ENCODE measurements around the gene ZNF512.
"Not testable (repeated sequence)": the region's sequence is repeated elsewhere in the genome, so short reads cannot be mapped to it uniquely, and the experiment has no call there.

Gene ZNF512

GRCh38 chr2:27539649-27540048 is 43.2 kb upstream of the ZNF512 start:
- not testable (repeated sequence) for DNase-seq (ENCODE audit: low spot score); H2AFZ ChIP-seq (ENCODE audit: low read length); H3K9me3 ChIP-seq (replicated peaks in 1 of 2; ENCODE audit: control insufficient read depth in 2 of 2, insufficient read depth in 1 of 2, low read depth in 1 of 2, low read length in 2 of 2); H3K4me2 ChIP-seq (ENCODE audit: insufficient read depth, low read length, poor library complexity, severe bottlenecking); H3K4ac ChIP-seq (ENCODE audit: low read length); H4K91ac ChIP-seq (ENCODE audit: low read depth, low read length, poor library complexity); H3K9ac ChIP-seq (ENCODE audit: low read depth, low read length, poor library complexity); H2BK12ac ChIP-seq (ENCODE audit: low read length); H3K18ac ChIP-seq (ENCODE audit: low read length); H3K4me3 ChIP-seq (ENCODE audit: low read length in 2 of 2); H3K36me3 ChIP-seq (replicated peaks in 1 of 2; ENCODE audit: control insufficient read depth in 2 of 2, insufficient read depth in 2 of 2, low read length in 2 of 2); H3K27ac ChIP-seq (replicated peaks; ENCODE audit: low read length); H2BK15ac ChIP-seq (ENCODE audit: low read length); H2BK5ac ChIP-seq (ENCODE audit: low read length); H3K79me1 ChIP-seq (ENCODE audit: low read depth, low read length); H3K23ac ChIP-seq (ENCODE audit: low read depth, low read length, poor library complexity); H2BK120ac ChIP-seq (ENCODE audit: low read depth, low read length); H4K8ac ChIP-seq (ENCODE audit: low read depth, low read length); H3K14ac ChIP-seq (ENCODE audit: low read length); H3K4me1 ChIP-seq (ENCODE audit: control insufficient read depth in 2 of 2, insufficient read depth in 1 of 2, low read depth in 1 of 2, low read length in 2 of 2); H2AK5ac ChIP-seq (ENCODE audit: low read depth, low read length)
- H3K27me3 ChIP-seq (ENCODE audit: control insufficient read depth in 3 of 3, insufficient read depth in 3 of 3, low read depth in 1 of 3, low read length in 3 of 3) = peaks cover 0 to 23% (median 0%) of the 10 kb centered on the region in 3 experiments
- WGBS, 2 donors (ENCODE audit: extremely low coverage in 2 of 2, insufficient read length in 2 of 2, insufficient replicate concordance in 1 of 2) = no CpG with 5 or more reads among the region's 35 CpGs

GRCh38 chr2:27544143-27544821 is 38.6 kb upstream of the ZNF512 start:
- Histone ChIP-seq H3K27me3 (ENCODE audit: control insufficient read depth in 3 of 3, insufficient read depth in 3 of 3, low read depth in 1 of 3, low read length in 3 of 3) (peaks cover 0 to 9% (median 0%) of the 10 kb centered on the region in 3 experiments), H3K14ac (ENCODE audit: low read length) (peak overlapping the region; percentile 21), H2BK120ac (ENCODE audit: low read depth, low read length) (no peak overlapping the region), H3K23ac (ENCODE audit: low read depth, low read length, poor library complexity) (no peak overlapping the region), H2BK12ac (ENCODE audit: low read length) (no peak overlapping the region), H2AK5ac (ENCODE audit: low read depth, low read length) (no peak overlapping the region), H3K4ac (ENCODE audit: low read length) (no peak overlapping the region), H4K8ac (ENCODE audit: low read depth, low read length) (no peak overlapping the region), H3K36me3 (replicated peaks in 1 of 2; ENCODE audit: control insufficient read depth in 2 of 2, insufficient read depth in 2 of 2, low read length in 2 of 2) (no peaks in the 10 kb centered on the region), H3K4me3 (ENCODE audit: low read length in 2 of 2) (no peak overlapping the region), H3K27ac (replicated peaks; ENCODE audit: low read length) (no peak overlapping the region), H3K9me3 (replicated peaks in 1 of 2; ENCODE audit: control insufficient read depth in 2 of 2, insufficient read depth in 1 of 2, low read depth in 1 of 2, low read length in 2 of 2) (peaks cover 0 to 2% of the 10 kb centered on the region in 2 donors), H3K4me1 (ENCODE audit: control insufficient read depth in 2 of 2, insufficient read depth in 1 of 2, low read depth in 1 of 2, low read length in 2 of 2) (no peaks in the 10 kb centered on the region), H4K91ac (ENCODE audit: low read depth, low read length, poor library complexity) (no peak overlapping the region), H3K18ac (ENCODE audit: low read length) (no peak overlapping the region), H3K9ac (ENCODE audit: low read depth, low read length, poor library complexity) (no peak overlapping the region), H2AFZ (ENCODE audit: low read length) (no peak overlapping the region), H2BK15ac (ENCODE audit: low read length) (no peak overlapping the region), H3K79me1 (ENCODE audit: low read depth, low read length) (no peaks in the 10 kb centered on the region), H3K4me2 (ENCODE audit: insufficient read depth, low read length, poor library complexity, severe bottlenecking) (no peak overlapping the region), H2BK5ac (ENCODE audit: low read length) (no peak overlapping the region)
- no CpG with 5 or more reads among the region's 6 CpGs for WGBS, 2 donors (ENCODE audit: extremely low coverage in 2 of 2, insufficient read length in 2 of 2, insufficient replicate concordance in 1 of 2)
- no peak for DNase-seq (ENCODE audit: low spot score)

- no peak overlapping the region for H2BK12ac ChIP-seq (ENCODE audit: low read length)
- no peak overlapping the region for H2BK5ac ChIP-seq (ENCODE audit: low read length)
- no peak overlapping the region for H2AK5ac ChIP-seq (ENCODE audit: low read depth, low read length)
- H2BK15ac ChIP-seq (ENCODE audit: low read length) = no peak overlapping the region
- no peak overlapping the region for H3K23ac ChIP-seq (ENCODE audit: low read depth, low read length, poor library complexity)
- H3K4me2 ChIP-seq (ENCODE audit: insufficient read depth, low read length, poor library complexity, severe bottlenecking) = no peak overlapping the region
- H3K9ac ChIP-seq (ENCODE audit: low read depth, low read length, poor library complexity) = no peak overlapping the region
- H3K4ac ChIP-seq (ENCODE audit: low read length) = no peak overlapping the region
- H3K4me1 ChIP-seq (ENCODE audit: control insufficient read depth in 2 of 2, insufficient read depth in 1 of 2, low read depth in 1 of 2, low read length in 2 of 2) = no peaks in the 10 kb centered on the region
- no peaks in the 10 kb centered on the region for H3K79me1 ChIP-seq (ENCODE audit: low read depth, low read length)
- H3K18ac ChIP-seq (ENCODE audit: low read length) = no peak overlapping the region
- H2AFZ ChIP-seq (ENCODE audit: low read length) = no peak overlapping the region
- no peak overlapping the region for H3K27ac ChIP-seq (replicated peaks; ENCODE audit: low read length)
- no peak overlapping the region for H3K4me3 ChIP-seq (ENCODE audit: low read length in 2 of 2)
- no peaks in the 10 kb centered on the region for H3K36me3 ChIP-seq (replicated peaks in 1 of 2; ENCODE audit: control insufficient read depth in 2 of 2, insufficient read depth in 2 of 2, low read length in 2 of 2)
- no peak overlapping the region for H4K8ac ChIP-seq (ENCODE audit: low read depth, low read length)
- peaks cover 0 to 2% of the 10 kb centered on the region in 2 donors for H3K9me3 ChIP-seq (replicated peaks in 1 of 2; ENCODE audit: control insufficient read depth in 2 of 2, insufficient read depth in 1 of 2, low read depth in 1 of 2, low read length in 2 of 2)
- no peak for DNase-seq (ENCODE audit: low spot score)
- no peak overlapping the region for H2BK120ac ChIP-seq (ENCODE audit: low read depth, low read length)
- no CpG with 5 or more reads among the region's 5 CpGs for WGBS, 2 donors (ENCODE audit: extremely low coverage in 2 of 2, insufficient read length in 2 of 2, insufficient replicate concordance in 1 of 2)
- no peak overlapping the region for H4K91ac ChIP-seq (ENCODE audit: low read depth, low read length, poor library complexity)
- no peak overlapping the region for H3K14ac ChIP-seq (ENCODE audit: low read length)
- H3K27me3 ChIP-seq (ENCODE audit: control insufficient read depth in 3 of 3, insufficient read depth in 3 of 3, low read depth in 1 of 3, low read length in 3 of 3) = peaks cover 0 to 9% (median 0%) of the 10 kb centered on the region in 3 experiments
These were observed 37.3 kb upstream of the ZNF512 start for GRCh38 chr2:27545348-27546141.

- Histone ChIP-seq H3K27me3 (ENCODE audit: control insufficient read depth in 3 of 3, insufficient read depth in 3 of 3, low read depth in 1 of 3, low read length in 3 of 3) (no peaks in the 10 kb centered on the region), H3K4me1 (ENCODE audit: control insufficient read depth in 2 of 2, insufficient read depth in 1 of 2, low read depth in 1 of 2, low read length in 2 of 2) (no peaks in the 10 kb centered on the region), H2BK5ac (ENCODE audit: low read length) (no peak overlapping the region), H3K79me1 (ENCODE audit: low read depth, low read length) (no peaks in the 10 kb centered on the region), H2BK15ac (ENCODE audit: low read length) (no peak overlapping the region), H3K27ac (replicated peaks; ENCODE audit: low read length) (no peak overlapping the region), H3K18ac (ENCODE audit: low read length) (no peak overlapping the region), H3K4me2 (ENCODE audit: insufficient read depth, low read length, poor library complexity, severe bottlenecking) (no peak overlapping the region), H3K14ac (ENCODE audit: low read length) (no peak overlapping the region), H4K91ac (ENCODE audit: low read depth, low read length, poor library complexity) (no peak overlapping the region), H3K9ac (ENCODE audit: low read depth, low read length, poor library complexity) (no peak overlapping the region), H3K4ac (ENCODE audit: low read length) (no peak overlapping the region), H3K9me3 (replicated peaks in 1 of 2; ENCODE audit: control insufficient read depth in 2 of 2, insufficient read depth in 1 of 2, low read depth in 1 of 2, low read length in 2 of 2) (no peaks in the 10 kb centered on the region), H3K4me3 (ENCODE audit: low read length in 2 of 2) (no peak overlapping the region), H2AK5ac (ENCODE audit: low read depth, low read length) (no peak overlapping the region), H2AFZ (ENCODE audit: low read length) (no peak overlapping the region), H3K36me3 (replicated peaks in 1 of 2; ENCODE audit: control insufficient read depth in 2 of 2, insufficient read depth in 2 of 2, low read length in 2 of 2) (no peaks in the 10 kb centered on the region), H2BK12ac (ENCODE audit: low read length) (no peak overlapping the region), H3K23ac (ENCODE audit: low read depth, low read length, poor library complexity) (no peak overlapping the region), H2BK120ac (ENCODE audit: low read depth, low read length) (no peak overlapping the region), H4K8ac (ENCODE audit: low read depth, low read length) (no peak overlapping the region)
- no peak for DNase-seq (ENCODE audit: low spot score)
- WGBS, 2 donors (ENCODE audit: extremely low coverage in 2 of 2, insufficient read length in 2 of 2, insufficient replicate concordance in 1 of 2) = no CpG with 5 or more reads among the region's 1 CpG
These were observed 33.5 kb upstream of the ZNF512 start for GRCh38 chr2:27549303-27549702.
